Astrocyte (in vitro differentiated cells and primary cell): ENCODE measurements around the gene GDF15.

Experiments used
- CTCF ChIP-seq: IDR thresholded peaks from 2 replicates; pipeline ENCODE4 v1.5.1; 2011; ENCODE audit warnings: low read depth, mild to moderate bottlenecking, inconsistent platforms, low read length, moderate library complexity; ENCODE audit not compliant: insufficient read depth
- EZH2 ChIP-seq: IDR thresholded peaks from 2 replicates; pipeline ENCODE4 v1.6.1; 2012; ENCODE audit warnings: mild to moderate bottlenecking, low read length, inconsistent platforms; ENCODE audit not compliant: insufficient read depth

GRCh38 chr19:18432275-18433014 is 46.5 kb downstream of the GDF15 start:
- TF ChIP-seq CTCF (no peak), EZH2 (no peak)
